Measurements from ENCODE around the gene POLR2F. TPM values are rescaled to one million over a fixed set of nuclear protein-coding genes. Genes with fewer than 3 reads are reported as not detected.

The POLR2F gene
- total RNA-seq: 10 to 100 TPM; 38.0 to 40.7 TPM
- polyA plus RNA-seq: 100 to 1,000 TPM; 129 to 172 (median 145) TPM
- total RNA-seq: 7.4 to 46.8 (median 16.9) reads per million in 6 experiments

- no peaks in the 10 kb centered on the region for H3K9me3 Mint-ChIP-seq
- DNase-seq (peak; percentile 92 to 99 (median 96)), ATAC-seq (peak; percentile 93 to 94)
- H3K4me3 Mint-ChIP-seq: peak within 1 kb of the TSS; percentile 91 to 100 (median 100)
- peak within 1 kb of the TSS; percentile 96 to 100 (median 98) for H3K27ac Mint-ChIP-seq
- peaks cover 2 to 14% (median 9%) of the 10 kb centered on the region in 5 donors for H3K27me3 Mint-ChIP-seq
- peaks cover 3 to 26% (median 8%) of the 10 kb centered on the region in 3 donors for H3K36me3 Mint-ChIP-seq
- peaks cover 27 to 49% (median 45%) of the 10 kb centered on the region in 4 donors for H3K4me1 Mint-ChIP-seq
- POLR2A ChIA-PET: interaction anchor here (0.6 to 2.0 kb wide), 10 partner anchors 16 to 728 kb away, joined by 3 to 5 read pairs (median 4); partner anchors contain the start of genes ANKRD54, GGA1, MICALL1 and TOMM22
Observed at GRCh38 chr22:37953437-37954179, at the start of gene POLR2F, which contains the start of gene C22orf23. TSS of gene POLR2F (plus strand) at chr22:37953699. CDS start at chr22:37953788, 89 bp downstream. TSS of gene C22orf23 (minus strand) at chr22:37953601. CDS start at chr22:37953149, 452 bp downstream.

- Mint-ChIP-seq H3K27ac (peak overlapping the region; percentile 71 to 91 (median 80)), H3K27me3 (no peaks in the 10 kb centered on the region), H3K9me3 (no peaks in the 10 kb centered on the region), H3K4me3 (peak overlapping the region; percentile 74 to 90 (median 82)), H3K4me1 (peaks cover 16 to 36% (median 29%) of the 10 kb centered on the region in 4 donors), H3K36me3 (peaks cover 0 to 3% (median 0%) of the 10 kb centered on the region in 3 donors)
- POLR2A ChIA-PET: interaction anchor here (0.5 to 2.9 kb wide), 6 partner anchors 8 to 228 kb away, joined by 4 to 32 read pairs (median 5); partner anchors contain the start of gene ANKRD54
- DNase-seq (no peak), ATAC-seq (no peak)
Observed at GRCh38 chr22:37904572-37905533, 48.6 kb upstream of the POLR2F start.

GRCh38 chr22:37905534-37906363, 47.8 kb upstream of the POLR2F start, which contains the start of gene MICALL1:
TSS of gene MICALL1 (plus strand) at chr22:37906297. CDS start at chr22:37906423, 126 bp downstream.
- DNase-seq (peak in 9 of 10 donors; percentile 28 to 69 (median 59)), ATAC-seq (peak; percentile 80 to 86)
- peak within 1 kb of the TSS; percentile 74 to 91 (median 86) for H3K4me3 Mint-ChIP-seq
- H3K27me3 Mint-ChIP-seq: no peaks in the 10 kb centered on the region
- POLR2A ChIA-PET: interaction anchor here (0.5 to 2.9 kb wide), 13 partner anchors 9 to 1169 kb away, joined by 3 to 32 read pairs (median 4); partner anchors contain the start of genes ANKRD54, C22orf23 and POLR2F
- no peaks in the 10 kb centered on the region for H3K9me3 Mint-ChIP-seq
- H3K36me3 Mint-ChIP-seq: peaks cover 0 to 3% (median 0%) of the 10 kb centered on the region in 3 donors
- H3K27ac Mint-ChIP-seq: peak within 1 kb of the TSS; percentile 75 to 93 (median 88)
- peaks cover 19 to 44% (median 33%) of the 10 kb centered on the region in 4 donors for H3K4me1 Mint-ChIP-seq

- POLR2A ChIA-PET: interaction anchor here (0.6 to 2.9 kb wide), 12 partner anchors 10 to 1169 kb away, joined by 3 to 32 read pairs (median 4); partner anchors contain the start of genes ANKRD54, C22orf23 and POLR2F
- Mint-ChIP-seq H3K27me3 (no peaks in the 10 kb centered on the region), H3K4me3 (peak overlapping the region; percentile 74 to 91 (median 86)), H3K27ac (peak overlapping the region; percentile 48 to 93 (median 86)), H3K36me3 (peaks cover 0 to 3% (median 0%) of the 10 kb centered on the region in 3 donors), H3K4me1 (peaks cover 24 to 52% (median 37%) of the 10 kb centered on the region in 4 donors), H3K9me3 (no peaks in the 10 kb centered on the region)
- DNase-seq: peak in 6 of 10 donors; percentile 27 to 58 (median 36)
- peak; percentile 33 to 54 for ATAC-seq
Observed at GRCh38 chr22:37906364-37907008, 47.0 kb upstream of the POLR2F start.

DNA sequence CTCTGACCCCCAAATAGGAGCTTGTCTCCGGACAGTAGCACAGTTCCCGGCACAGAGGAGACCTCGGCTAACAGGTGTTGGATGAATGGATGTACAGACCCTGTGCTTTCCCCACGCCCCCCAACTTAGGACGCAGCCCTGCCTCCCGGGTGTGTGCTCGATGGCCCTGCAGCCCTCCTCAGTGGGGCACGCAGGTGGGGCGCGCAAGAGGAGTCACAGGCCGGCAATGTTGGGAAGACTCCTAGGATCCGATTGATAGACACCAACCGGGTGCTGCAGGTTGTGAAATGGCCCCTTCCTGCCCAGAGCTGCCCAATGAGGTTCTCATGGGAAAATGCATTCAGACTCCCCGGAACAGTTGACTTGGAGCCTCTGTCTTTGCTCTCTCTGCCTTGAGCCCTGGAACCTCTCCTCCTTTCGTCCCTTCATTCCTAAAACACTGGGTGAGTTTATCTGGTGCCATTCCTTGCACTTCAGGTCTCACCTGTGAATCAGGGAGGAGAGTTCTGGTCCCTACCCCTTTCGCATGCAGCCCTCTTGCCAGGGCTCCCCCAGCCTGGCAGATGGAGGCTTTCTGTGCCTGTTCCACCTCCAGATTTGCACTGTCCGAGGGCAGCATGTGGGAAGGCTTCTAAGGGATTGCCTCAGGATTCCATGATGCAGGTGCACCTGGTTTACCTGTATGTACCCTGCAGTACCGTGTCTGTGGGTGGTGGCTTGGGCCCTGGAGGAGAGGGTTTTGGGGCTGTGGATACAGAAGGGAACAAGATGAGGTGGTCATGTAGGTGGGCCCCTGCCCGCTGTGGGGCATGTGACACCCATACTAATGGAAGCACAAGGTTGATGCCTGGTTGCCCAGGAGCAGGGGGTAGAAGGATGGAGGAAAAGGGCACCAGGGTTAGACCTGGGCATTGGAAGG, 46.2 kb upstream of the POLR2F start:
- ATAC-seq: no peak
- peak overlapping the region; percentile 74 to 91 (median 86) for H3K4me3 Mint-ChIP-seq
- peaks cover 28 to 60% (median 40%) of the 10 kb centered on the region in 4 donors for H3K4me1 Mint-ChIP-seq
- H3K27me3 Mint-ChIP-seq: no peaks in the 10 kb centered on the region
- H3K27ac Mint-ChIP-seq: peak overlapping the region; percentile 48 to 93 (median 86)
- peaks cover 0 to 4% (median 0%) of the 10 kb centered on the region in 3 donors for H3K36me3 Mint-ChIP-seq
- H3K9me3 Mint-ChIP-seq: no peaks in the 10 kb centered on the region
- POLR2A ChIA-PET: interaction anchor here (1.5 to 2.9 kb wide), 5 partner anchors 9 to 25 kb away, joined by 4 to 32 read pairs (median 8); no protein-coding TSS in a partner anchor
- DNase-seq: peak in 2 of 10 donors; percentile 10 to 12

- Mint-ChIP-seq H3K9me3 (no peaks in the 10 kb centered on the region), H3K4me1 (peaks cover 29 to 61% (median 40%) of the 10 kb centered on the region in 4 donors), H3K36me3 (peaks cover 0 to 23% (median 0%) of the 10 kb centered on the region in 3 donors), H3K27ac (peak overlapping the region in 7 of 10 donors; percentile 5 to 84 (median 55)), H3K4me3 (peak overlapping the region in 1 of 10 donors; percentile 4), H3K27me3 (no peaks in the 10 kb centered on the region)
- no peak for ATAC-seq
- POLR2A ChIA-PET: interaction anchor here (1.2 kb wide), 1 partner anchor 14 kb away, joined by 3 read pairs; no protein-coding TSS in a partner anchor
- no peak for DNase-seq
Observed at GRCh38 chr22:37909766-37910165, 43.7 kb upstream of the POLR2F start.

DNA sequence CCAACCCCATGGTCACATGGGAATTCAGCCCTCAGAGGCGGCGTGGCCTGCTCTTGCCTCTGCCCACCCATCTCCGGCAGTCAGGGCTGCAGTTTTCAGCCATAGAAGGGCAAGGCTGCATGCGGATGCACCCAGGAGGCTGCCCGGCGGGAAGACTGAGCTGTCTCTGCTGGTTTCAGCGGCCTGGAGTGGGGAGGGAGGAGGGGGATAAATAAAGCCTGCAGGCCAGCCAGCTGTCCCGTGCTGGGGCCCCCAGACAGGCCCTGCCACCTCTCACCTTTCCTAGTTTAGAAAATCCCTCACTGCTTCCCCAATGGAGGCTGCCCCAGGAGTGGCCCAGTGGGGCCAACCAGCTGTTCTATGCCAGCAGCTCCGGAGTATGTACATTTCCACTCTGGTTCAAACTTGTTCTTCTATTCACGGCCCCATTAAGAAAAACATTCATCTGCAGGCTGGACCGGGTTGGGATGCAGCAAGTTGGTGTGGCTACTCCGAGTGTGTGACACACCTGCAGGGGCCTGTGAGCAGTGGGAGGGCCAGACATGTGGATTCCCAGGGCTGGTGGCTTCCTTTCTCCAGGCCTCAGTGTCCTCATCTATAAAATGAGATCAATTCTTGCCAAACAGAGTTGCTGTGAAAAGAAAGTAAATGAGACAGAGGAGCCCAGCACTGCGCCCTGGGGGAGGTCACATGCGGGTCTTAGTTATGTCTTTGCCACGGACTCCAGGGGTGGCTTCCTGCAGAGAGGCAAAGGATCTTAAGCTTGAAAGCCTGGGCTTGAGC, 42.4 kb upstream of the POLR2F start:
- Mint-ChIP-seq H3K27ac (peak overlapping the region in 7 of 10 donors; percentile 4 to 83 (median 66)), H3K9me3 (no peaks in the 10 kb centered on the region), H3K4me1 (peaks cover 26 to 51% (median 32%) of the 10 kb centered on the region in 4 donors), H3K27me3 (no peaks in the 10 kb centered on the region), H3K4me3 (peak overlapping the region in 1 of 10 donors; percentile 38), H3K36me3 (peaks cover 0 to 23% (median 0%) of the 10 kb centered on the region in 3 donors)
- POLR2A ChIA-PET: no interaction called here
- no peak for ATAC-seq
- DNase-seq: no peak

- H3K9me3 Mint-ChIP-seq: no peaks in the 10 kb centered on the region
- POLR2A ChIA-PET: interaction anchor here (1.1 kb wide), 1 partner anchor 16 kb away, joined by 3 read pairs; no protein-coding TSS in a partner anchor
- peak overlapping the region in 6 of 10 donors; percentile 31 to 88 (median 74) for H3K27ac Mint-ChIP-seq
- ATAC-seq (no peak), DNase-seq (no peak)
- no peaks in the 10 kb centered on the region for H3K27me3 Mint-ChIP-seq
- peak overlapping the region in 3 of 10 donors; percentile 7 to 38 (median 30) for H3K4me3 Mint-ChIP-seq
- peaks cover 0 to 27% (median 0%) of the 10 kb centered on the region in 3 donors for H3K36me3 Mint-ChIP-seq
- H3K4me1 Mint-ChIP-seq: peaks cover 26 to 51% (median 32%) of the 10 kb centered on the region in 4 donors
Observed at GRCh38 chr22:37911697-37912096, 41.8 kb upstream of the POLR2F start.

DNA sequence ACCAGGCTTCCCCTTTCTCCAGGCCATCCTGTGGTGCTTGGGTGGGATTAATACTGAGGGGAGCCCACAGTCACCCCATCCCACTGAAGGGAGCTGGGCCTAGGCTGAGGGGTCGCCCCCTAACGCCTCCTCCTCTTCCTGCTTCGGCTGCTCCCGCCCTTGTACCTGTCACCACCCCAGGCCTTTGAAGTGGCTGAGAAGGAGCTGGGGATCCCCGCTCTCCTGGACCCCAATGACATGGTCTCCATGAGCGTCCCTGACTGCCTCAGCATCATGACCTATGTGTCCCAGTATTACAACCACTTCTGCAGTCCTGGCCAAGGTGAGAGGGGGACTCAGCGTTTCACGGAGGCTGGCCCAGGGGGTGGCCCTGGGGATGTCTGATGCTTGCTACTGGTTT, 41.3 kb upstream of the POLR2F start:
- H3K27ac Mint-ChIP-seq: peak overlapping the region in 7 of 10 donors; percentile 58 to 88 (median 83)
- ATAC-seq (peak in 1 of 2 donors; percentile 81), DNase-seq (peak in 2 of 10 donors; percentile 29 to 31)
- no peaks in the 10 kb centered on the region for H3K27me3 Mint-ChIP-seq
- peak overlapping the region in 1 of 10 donors; percentile 64 for H3K4me3 Mint-ChIP-seq
- peaks cover 21 to 47% (median 29%) of the 10 kb centered on the region in 4 donors for H3K4me1 Mint-ChIP-seq
- H3K9me3 Mint-ChIP-seq: no peaks in the 10 kb centered on the region
- POLR2A ChIA-PET: interaction anchor here (1.1 kb wide), 1 partner anchor 16 kb away, joined by 3 read pairs; no protein-coding TSS in a partner anchor
- H3K36me3 Mint-ChIP-seq: peaks cover 0 to 27% (median 0%) of the 10 kb centered on the region in 3 donors

Measured in naive thymus-derived CD8-positive, alpha-beta T cell (primary cell).